K562 (cell line): Measurements from ENCODE around the gene E2F2. TPM values are rescaled to one million over a fixed set of nuclear protein-coding genes. Genes with fewer than 3 reads are reported as not detected.

Experiments used
- ATAC-seq: fragments of 200-7000 bp; cut with Tn5 transposase; 3 replicates; pipeline ENCODE4 v1.9.1; 2020; ENCODE audit warnings: moderate library complexity
- BruUV-seq: library from RNA; stranded (reverse); fragments of 400-500 nt; replicated peaks from 2 replicates; lab custom pipeline; 2021; lab: Mats Ljungman, UMichigan
- CTCF ChIA-PET: fragments of 300-600 bp; formaldehyde crosslinking; extraction: SDS; loops from one replicate; lab custom pipeline; 2021; ENCODE audit warnings: low intra/inter-chr PET ratio; lab: Yijun Ruan, JAX
- POLR2A ChIA-PET: fragments of 300-600, 350-650 bp; sonication (Branson Sonifier 250); formaldehyde crosslinking; extraction: SDS; loops from one replicate; lab custom pipeline; 2021; ENCODE audit warnings: antibody characterized with exemption, inconsistent platforms; lab: Yijun Ruan, JAX
- DNase-seq, 4 experiments: peaks; one replicate each; pipeline versions ENCODE4 v3.0.0 to v3.0.0-alpha.2; 2011 to 2018; ENCODE audit warnings: low spot score in 3 of 4, mixed read lengths in 3 of 4; ENCODE audit errors: extremely low read depth in 1 of 4
- FAIRE-seq: peaks from 2 replicates; lab custom pipeline; 2011; peaks lifted over from hg19 to GRCh38; lab: Jason Lieb, UNC
- H2AFZ ChIP-seq: 2 replicates; pipeline ENCODE4 v1.6.0; 2011; ENCODE audit warnings: low read depth, low read length, control low read depth, inconsistent platforms
- H3K27ac ChIP-seq: fragments of 200-600 bp; 3 replicates; pipeline ENCODE4 v1.8.0; 2011; ENCODE audit warnings: low read depth, mild to moderate bottlenecking, control low read depth, inconsistent platforms, low read length, moderate library complexity, mixed read lengths; ENCODE audit errors: extremely low read depth
- H3K27me3 ChIP-seq, 2 experiments: fragments of 300-600 bp in 1 of 2; 2 replicates in 1 of 2; 3 replicates in 1 of 2; pipeline versions ENCODE4 v1.6.0 to v1.8.0; 2011; ENCODE audit warnings: inconsistent platforms in 2 of 2, low read length in 2 of 2, mild to moderate bottlenecking in 1 of 2, mixed read lengths in 1 of 2, moderate library complexity in 1 of 2; ENCODE audit not compliant: control insufficient read depth in 2 of 2, insufficient read depth in 2 of 2
- H3K36me3 ChIP-seq: fragments of 300-600 bp; 3 replicates; pipeline ENCODE4 v1.8.0; 2011; ENCODE audit warnings: mild to moderate bottlenecking, low read length, inconsistent platforms; ENCODE audit not compliant: control insufficient read depth, insufficient read depth
- H3K4me1 ChIP-seq, 2 experiments: fragments of 200-600 bp in 1 of 2; replicated peaks in 1 of 2; 2 replicates in 1 of 2; 3 replicates in 1 of 2; pipeline versions ENCODE4 v1.5.1 to v1.8.0; 2011; ENCODE audit warnings: inconsistent platforms in 2 of 2, low read length in 2 of 2, mild to moderate bottlenecking in 1 of 2, mixed read lengths in 1 of 2, moderate library complexity in 1 of 2; ENCODE audit not compliant: control insufficient read depth in 2 of 2, insufficient read depth in 2 of 2
- H3K4me2 ChIP-seq: 2 replicates; pipeline ENCODE4 v1.6.1; 2011; ENCODE audit warnings: low read length, control low read depth, inconsistent platforms, mixed read lengths; ENCODE audit not compliant: insufficient read depth
- H3K4me3 ChIP-seq: fragments of 200-600 bp; sonication (generic), shearing (Covaris generic); 2 replicates; pipeline ENCODE4 v1.5.1; 2016; ENCODE audit warnings: control low read depth, inconsistent platforms
- H3K79me2 ChIP-seq: fragments of 200-600 bp; 3 replicates; pipeline ENCODE4 v1.8.0; 2011; ENCODE audit warnings: low read length, inconsistent platforms; ENCODE audit not compliant: control insufficient read depth, insufficient read depth
- H3K9ac ChIP-seq, 2 experiments: 2 replicates each; pipeline versions ENCODE4 v1.6.0 to v1.6.1; 2011; ENCODE audit warnings: low read depth in 2 of 2, low read length in 2 of 2, control low read depth in 1 of 2, inconsistent platforms in 1 of 2, mild to moderate bottlenecking in 1 of 2, mixed read lengths in 1 of 2; ENCODE audit not compliant: insufficient read depth in 1 of 2
- H3K9me1 ChIP-seq: one replicate; pipeline ENCODE4 v1.6.0; 2011; ENCODE audit warnings: inconsistent platforms, mild to moderate bottlenecking, low read length, moderate library complexity; ENCODE audit not compliant: control insufficient read depth, insufficient read depth
- H3K9me3 ChIP-seq: replicated peaks from 2 replicates; pipeline ENCODE4 v1.5.1; 2011; ENCODE audit warnings: low read depth, low read length, inconsistent platforms; ENCODE audit not compliant: control insufficient read depth, insufficient read depth
- H4K20me1 ChIP-seq: replicated peaks from 2 replicates; pipeline ENCODE4 v1.6.1; 2011; ENCODE audit warnings: low read length, inconsistent platforms, mixed read lengths; ENCODE audit not compliant: control insufficient read depth, insufficient read depth
- CREM ChIP-seq: IDR thresholded peaks from 2 replicates; pipeline ENCODE4 v1.6.1; 2014; ENCODE audit warnings: antibody characterized with exemption, low read depth
- EWSR1 ChIP-seq: fragments of 450-650 bp; IDR thresholded peaks from 2 replicates; pipeline ENCODE4 v1.6.1; 2018; ENCODE audit warnings: borderline replicate concordance, mild to moderate bottlenecking, low read depth, moderate library complexity; ENCODE audit not compliant: partially characterized antibody
- FOXK1 ChIP-seq: sonication (generic); formaldehyde crosslinking; IDR thresholded peaks from 2 replicates; pipeline ENCODE4 v1.8.0; 2022; ENCODE audit warnings: missing genetic modification reagents, mild to moderate bottlenecking, borderline replicate concordance
- GABPB1 ChIP-seq: sonication (generic); formaldehyde crosslinking; IDR thresholded peaks from 2 replicates; pipeline ENCODE4 v1.8.0; 2022; ENCODE audit warnings: mild to moderate bottlenecking, missing genetic modification reagents
- HDGF ChIP-seq: fragments of 450-650 bp; IDR thresholded peaks from 2 replicates; pipeline ENCODE4 v1.6.1; 2016
- JUND ChIP-seq, 2 experiments: IDR thresholded peaks; 2 replicates in 1 of 2; 3 replicates in 1 of 2; pipeline ENCODE4 v1.6.1; 2011; ENCODE audit warnings: borderline replicate concordance in 2 of 2, low read depth in 2 of 2, low read length in 2 of 2, improper control_type of control experiment in 1 of 2, missing biosample characterization in 1 of 2, missing genetic modification characterization in 1 of 2, missing genetic modification reagents in 1 of 2
- POLR2AphosphoS5 ChIP-seq: IDR thresholded peaks from 2 replicates; pipeline ENCODE4 v1.6.1; 2011; ENCODE audit warnings: mild to moderate bottlenecking, low read depth, low read length, moderate library complexity; ENCODE audit not compliant: control insufficient read depth, insufficient read depth
- POLR2G ChIP-seq: fragments of 200-400 bp; formaldehyde crosslinking; IDR thresholded peaks from 2 replicates; pipeline ENCODE4 v1.6.1; 2017; ENCODE audit warnings: low read depth, mild to moderate bottlenecking, antibody characterized with exemption, low read length, moderate library complexity
- SP1 ChIP-seq: sonication (generic); formaldehyde crosslinking; IDR thresholded peaks from 2 replicates; pipeline ENCODE4 v1.8.1; 2022; ENCODE audit warnings: mild to moderate bottlenecking, missing genetic modification reagents
- WGBS: fragments of 100-300 bp; shearing (Covaris generic); methylation state at CpG from one replicate; pipeline ENCODE4 v1.1.6; 2016; ENCODE audit warnings: low coverage, mixed read lengths; ENCODE audit not compliant: insufficient coverage; ENCODE audit errors: missing lambda C conversion rate; 5-methylcytosine and 5-hydroxymethylcytosine counted together
- in situ Hi-C: fragments of 300-500 bp; cut with MboI; formaldehyde crosslinking; loops from 4 replicates; pipeline ENCODE4 v1.15.0; 2018; ENCODE audit warnings: inconsistent platforms, mixed read lengths
- intact Hi-C: fragments of 100-400 bp; cut with micrococcal nuclease; formaldehyde crosslinking; loops from 2 replicates; pipeline ENCODE4 v1.14.2; 2022
- polyA plus RNA-seq, 8 experiments: library from polyadenylated mRNA; depleted of rRNA in 4 of 8; stranded (reverse) in 5 of 8; unstranded in 3 of 8; fragments of >200 nt; fragmentation: Nextera tagmentation in 2 of 8; fragmentation: Illumina TruSeq in 1 of 8; extraction: Ambion mirVana in 2 of 8; extraction: Trizol in 1 of 8; gene quantifications; 2 replicates each; pipeline versions ENCODE4 v1.2.1 to v1.2.3, GENCODE V29; 2011 to 2014; ENCODE audit warnings: inconsistent platforms in 1 of 8, missing spikeins in 1 of 8
- total RNA-seq, 7 experiments: library from RNA; depleted of rRNA in 6 of 7; stranded (reverse); fragments of >200 nt in 6 of 7; fragmentation: Illumina TruSeq in 2 of 7; extraction: Trizol in 2 of 7; gene quantifications; 2 replicates each; pipeline versions ENCODE4 v1.2.1 to v1.2.3, GENCODE V29; 2011 to 2021; ENCODE audit warnings: low replicate concordance in 1 of 7
- TF ChIP-seq, protein P1 (sequence below): fragments of 250-450 bp; sonication (Bioruptor Pico); IDR thresholded peaks from 2 replicates; pipeline ENCODE4 v1.8.0; 2021; ENCODE audit warnings: mild to moderate bottlenecking, moderate library complexity
- TF ChIP-seq, protein P2 (sequence below), 3 experiments: IDR thresholded peaks in 2 of 3; conservative IDR thresholded peaks in 1 of 3; 2 replicates each; pipeline ENCODE4 v1.5.1; 2011 to 2012; ENCODE audit warnings: low read length in 3 of 3, mild to moderate bottlenecking in 3 of 3, control low read depth in 2 of 3, improper control_type of control experiment in 1 of 3, inconsistent platforms in 1 of 3, low read depth in 1 of 3, mixed read lengths in 1 of 3, moderate library complexity in 1 of 3; ENCODE audit not compliant: insufficient read depth in 2 of 3
- TF ChIP-seq, protein P3 (sequence below): fragments of 250-450 bp; sonication (Bioruptor Pico); IDR thresholded peaks from 2 replicates; pipeline ENCODE4 v1.8.0; 2021; ENCODE audit warnings: moderate library complexity, mild to moderate bottlenecking, inconsistent platforms
- TF ChIP-seq, protein P4 (sequence below): fragments of 450-650 bp; IDR thresholded peaks from 2 replicates; pipeline ENCODE4 v1.7.0; 2016; ENCODE audit warnings: borderline replicate concordance

E2F2 gene
- total and polyA plus RNA-seq, 9 of the 15 experiments (the other 6 are each of a cell fraction or from before 2014, with no cell fraction given) = 3.1 to 25.3 (median 11.4) TPM

DNA sequence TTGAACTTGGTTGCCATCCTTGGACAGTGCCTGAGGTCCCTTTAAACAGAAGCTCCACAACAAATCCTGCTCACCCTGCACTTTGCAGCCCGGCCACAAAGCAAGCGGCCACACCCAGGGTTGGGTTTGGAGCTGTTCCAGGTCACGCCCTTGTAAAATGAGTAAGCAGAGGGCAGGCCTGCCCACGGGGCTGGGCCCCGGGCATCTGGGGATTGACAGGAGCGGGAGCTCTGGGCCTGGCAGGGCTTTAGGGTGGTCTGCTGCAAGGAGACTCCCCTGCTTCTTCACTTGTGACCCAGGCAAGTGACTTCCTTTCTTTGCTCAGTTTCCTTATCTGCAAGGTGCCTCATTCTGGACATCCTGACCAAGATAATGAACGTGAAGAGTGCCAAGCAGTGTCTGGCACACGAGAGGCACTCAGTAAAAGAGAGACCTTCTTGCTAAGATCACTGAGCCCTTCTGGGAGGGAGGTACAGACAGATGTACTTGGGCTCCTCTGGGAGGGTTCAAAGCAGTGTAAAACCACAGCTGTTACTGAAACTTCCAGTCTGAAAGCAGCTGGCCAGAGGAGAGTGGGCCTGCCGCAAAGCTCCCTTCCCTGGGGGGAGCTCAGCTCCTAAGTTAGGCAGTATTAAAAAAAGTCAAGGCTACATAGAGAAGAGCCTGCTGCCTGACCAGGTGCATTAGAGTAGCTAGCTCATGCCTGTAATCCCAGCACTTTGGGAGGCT, 2.6 kb downstream of the E2F2 start (continued):
- TF ChIP-seq POLR2AphosphoS5 (0 out of 2 replicates have a peak, but pooled peaks have one; percentile 33), POLR2G (peak; percentile 29; the same call in 1 of the 2 replicates), JUND (IDR thresholded peaks at IDR 0.05; ENCODE audit: borderline replicate concordance, low read depth, low read length) (peak; percentile 72; the same call in 1 of the 2 replicates), JUND (tag; IDR thresholded peaks at IDR 0.05; ENCODE audit: borderline replicate concordance, low read depth, low read length) (peak; percentile 24; the same call in 1 of the 3 replicates), HDGF (0 out of 2 replicates have a peak, but pooled peaks have one; percentile 27), SP1 (peak; percentile 57; the same call in 1 of the 2 replicates)
- TF ChIP-seq, protein P1, sequence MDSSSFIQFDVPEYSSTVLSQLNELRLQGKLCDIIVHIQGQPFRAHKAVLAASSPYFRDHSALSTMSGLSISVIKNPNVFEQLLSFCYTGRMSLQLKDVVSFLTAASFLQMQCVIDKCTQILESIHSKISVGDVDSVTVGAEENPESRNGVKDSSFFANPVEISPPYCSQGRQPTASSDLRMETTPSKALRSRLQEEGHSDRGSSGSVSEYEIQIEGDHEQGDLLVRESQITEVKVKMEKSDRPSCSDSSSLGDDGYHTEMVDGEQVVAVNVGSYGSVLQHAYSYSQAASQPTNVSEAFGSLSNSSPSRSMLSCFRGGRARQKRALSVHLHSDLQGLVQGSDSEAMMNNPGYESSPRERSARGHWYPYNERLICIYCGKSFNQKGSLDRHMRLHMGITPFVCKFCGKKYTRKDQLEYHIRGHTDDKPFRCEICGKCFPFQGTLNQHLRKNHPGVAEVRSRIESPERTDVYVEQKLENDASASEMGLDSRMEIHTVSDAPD (CRISPR knock-in tag) = no peak

DNA sequence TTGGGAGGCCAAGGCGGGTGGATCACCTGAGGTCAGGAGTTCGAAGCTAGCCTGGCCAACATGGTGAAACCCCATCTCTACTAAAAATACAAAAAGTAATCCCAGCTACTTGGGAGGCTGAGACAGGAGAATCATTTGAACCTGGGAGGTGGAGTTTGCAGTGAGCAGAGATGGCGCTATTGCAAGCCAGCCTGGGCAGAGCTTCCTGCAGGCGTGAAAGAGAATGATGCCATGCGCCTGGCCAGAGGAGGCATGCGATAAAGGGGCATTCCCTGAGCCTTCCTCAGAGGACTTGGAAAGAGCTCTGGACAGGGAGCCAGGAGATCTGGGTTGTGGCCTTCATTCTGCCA, 3.2 kb downstream of the E2F2 start:
- H3K4me1 ChIP-seq = peaks cover 54 to 59% of the 10 kb centered on the region in 2 experiments
- POLR2A ChIA-PET = interaction anchor here (0.7 to 7.0 kb wide), 15 partner anchors 10 to 164 kb away, joined by 3 to 65 read pairs (median 4); partner anchors contain the start of gene RPL11
- DNase-seq = no peak
- no peak overlapping the region for H3K27ac ChIP-seq
- intact Hi-C loops (no loop called here), in situ Hi-C loops (no loop called here)
- CTCF ChIA-PET = interaction anchor here (0.6 kb wide), 1 partner anchor 186 kb away, joined by 5 read pairs; no protein-coding TSS in a partner anchor
- no peak overlapping the region for H3K4me3 ChIP-seq
- peak overlapping the region in 1 of 2 experiments; percentile 69; a peak in 2 of 4 replicates for H3K9ac ChIP-seq
- no TSS peak for BruUV-seq
- peaks cover 10% of the 10 kb centered on the region for H3K9me1 ChIP-seq
- no peaks in the 10 kb centered on the region for H3K9me3 ChIP-seq
- H3K27me3 ChIP-seq = no peaks in the 10 kb centered on the region
- no peak overlapping the region for H2AFZ ChIP-seq
- H3K4me2 ChIP-seq = peak overlapping the region; percentile 90
- 60% methylated on average over 6 of the region's 6 CpGs for WGBS
- peaks cover 39% of the 10 kb centered on the region for H3K36me3 ChIP-seq
- H3K79me2 ChIP-seq = peaks cover 59% of the 10 kb centered on the region
- no peak for ATAC-seq
- H4K20me1 ChIP-seq = peaks cover 25% of the 10 kb centered on the region; the same call in 1 of the 2 replicates
- no peak for FAIRE-seq
- no peak for TF ChIP-seq EWSR1
- TF ChIP-seq, protein P2, sequence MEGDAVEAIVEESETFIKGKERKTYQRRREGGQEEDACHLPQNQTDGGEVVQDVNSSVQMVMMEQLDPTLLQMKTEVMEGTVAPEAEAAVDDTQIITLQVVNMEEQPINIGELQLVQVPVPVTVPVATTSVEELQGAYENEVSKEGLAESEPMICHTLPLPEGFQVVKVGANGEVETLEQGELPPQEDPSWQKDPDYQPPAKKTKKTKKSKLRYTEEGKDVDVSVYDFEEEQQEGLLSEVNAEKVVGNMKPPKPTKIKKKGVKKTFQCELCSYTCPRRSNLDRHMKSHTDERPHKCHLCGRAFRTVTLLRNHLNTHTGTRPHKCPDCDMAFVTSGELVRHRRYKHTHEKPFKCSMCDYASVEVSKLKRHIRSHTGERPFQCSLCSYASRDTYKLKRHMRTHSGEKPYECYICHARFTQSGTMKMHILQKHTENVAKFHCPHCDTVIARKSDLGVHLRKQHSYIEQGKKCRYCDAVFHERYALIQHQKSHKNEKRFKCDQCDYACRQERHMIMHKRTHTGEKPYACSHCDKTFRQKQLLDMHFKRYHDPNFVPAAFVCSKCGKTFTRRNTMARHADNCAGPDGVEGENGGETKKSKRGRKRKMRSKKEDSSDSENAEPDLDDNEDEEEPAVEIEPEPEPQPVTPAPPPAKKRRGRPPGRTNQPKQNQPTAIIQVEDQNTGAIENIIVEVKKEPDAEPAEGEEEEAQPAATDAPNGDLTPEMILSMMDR (IDR thresholded peaks at IDR 0.05 in 2 of 3, conservative IDR thresholded peaks at IDR 0.05 in 1 of 3; ENCODE audit: insufficient read depth in 2 of 3, low read depth in 1 of 3, low read length in 3 of 3) = no peak
- TF ChIP-seq CREM = no peak
- TF ChIP-seq, protein P3, sequence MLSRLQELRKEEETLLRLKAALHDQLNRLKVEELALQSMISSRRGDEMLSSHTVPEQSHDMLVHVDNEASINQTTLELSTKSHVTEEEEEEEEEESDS = no peak
- TF ChIP-seq, protein P4, sequence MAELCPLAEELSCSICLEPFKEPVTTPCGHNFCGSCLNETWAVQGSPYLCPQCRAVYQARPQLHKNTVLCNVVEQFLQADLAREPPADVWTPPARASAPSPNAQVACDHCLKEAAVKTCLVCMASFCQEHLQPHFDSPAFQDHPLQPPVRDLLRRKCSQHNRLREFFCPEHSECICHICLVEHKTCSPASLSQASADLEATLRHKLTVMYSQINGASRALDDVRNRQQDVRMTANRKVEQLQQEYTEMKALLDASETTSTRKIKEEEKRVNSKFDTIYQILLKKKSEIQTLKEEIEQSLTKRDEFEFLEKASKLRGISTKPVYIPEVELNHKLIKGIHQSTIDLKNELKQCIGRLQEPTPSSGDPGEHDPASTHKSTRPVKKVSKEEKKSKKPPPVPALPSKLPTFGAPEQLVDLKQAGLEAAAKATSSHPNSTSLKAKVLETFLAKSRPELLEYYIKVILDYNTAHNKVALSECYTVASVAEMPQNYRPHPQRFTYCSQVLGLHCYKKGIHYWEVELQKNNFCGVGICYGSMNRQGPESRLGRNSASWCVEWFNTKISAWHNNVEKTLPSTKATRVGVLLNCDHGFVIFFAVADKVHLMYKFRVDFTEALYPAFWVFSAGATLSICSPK = no peak
- no peak for TF ChIP-seq FOXK1 (CRISPR knock-in tag)
- TF ChIP-seq GABPB1 (CRISPR knock-in tag) = no peak
